Activated CD4-positive, alpha-beta T cell treated with anti-CD3 and anti-CD28 coated beads, Interleukin-2, amount 10 ng/mL, durations not matched to agents 24 days and 14 days (primary cell): ENCODE measurements around the gene PTPN14. TPM values are rescaled to one million over a fixed set of nuclear protein-coding genes. Genes with fewer than 3 reads are reported as not detected.
A peak's percentile ranks its signal among the peaks of the same experiment; 100 is the strongest.

Experiments
- DNase-seq: peaks from one replicate; pipeline ENCODE4 v3.0.0; 2022
- H3K27ac Mint-ChIP-seq: one replicate; pipeline ENCODE4 v1.8.0; 2022; ENCODE audit warnings: mild to moderate bottlenecking, mixed read lengths
- H3K27me3 Mint-ChIP-seq: one replicate; pipeline ENCODE4 v1.8.0; 2022; ENCODE audit warnings: mixed read lengths
- H3K36me3 Mint-ChIP-seq: one replicate; pipeline ENCODE4 v1.8.0; 2022; ENCODE audit warnings: low read depth, mild to moderate bottlenecking, mixed read lengths
- H3K4me1 Mint-ChIP-seq: one replicate; pipeline ENCODE4 v1.8.0; 2021; ENCODE audit warnings: mixed read lengths
- H3K4me3 Mint-ChIP-seq: one replicate; pipeline ENCODE4 v1.8.0; 2022; ENCODE audit warnings: mild to moderate bottlenecking, moderate library complexity, mixed read lengths
- H3K9me3 Mint-ChIP-seq: one replicate; pipeline ENCODE4 v1.8.0; 2021; ENCODE audit warnings: mixed read lengths
- intact Hi-C: fragments of 100-400 bp; cut with micrococcal nuclease; formaldehyde crosslinking; loops from one replicate; pipeline ENCODE4 v1.15.1; 2023
- total RNA-seq: library from RNA; stranded (reverse); gene quantifications from 2 replicates; pipeline ENCODE4 v1.2.3, GENCODE V29; 2022

The PTPN14 gene
- total RNA-seq, 1 donor from 2014 or later = 29.7 TPM

- Mint-ChIP-seq H3K4me1 (peaks cover 5% of the 10 kb centered on the region), H3K27me3 (peaks cover 38% of the 10 kb centered on the region), H3K27ac (no peak overlapping the region), H3K36me3 (no peaks in the 10 kb centered on the region), H3K4me3 (no peak overlapping the region), H3K9me3 (no peaks in the 10 kb centered on the region)
- no peak for DNase-seq
- intact Hi-C loops = no loop called here
Measured at GRCh38 chr1:214557952-214558735, 6.7 kb upstream of the PTPN14 start.

- DNase-seq = no peak
- Mint-ChIP-seq H3K27me3 (peaks cover 53% of the 10 kb centered on the region), H3K4me3 (no peak overlapping the region), H3K9me3 (no peaks in the 10 kb centered on the region), H3K4me1 (peaks cover 14% of the 10 kb centered on the region), H3K36me3 (peaks cover 2% of the 10 kb centered on the region), H3K27ac (no peak overlapping the region)
- intact Hi-C loops = loop anchor here (5.0 kb wide), 1 partner anchor 111 kb away; no protein-coding TSS in a partner anchor
Measured at GRCh38 chr1:214553142-214553710, 1.8 kb upstream of the PTPN14 start.

- Mint-ChIP-seq H3K9me3 (no peaks in the 10 kb centered on the region), H3K4me3 (peak overlapping the region; percentile 93), H3K36me3 (peaks cover 2% of the 10 kb centered on the region), H3K27me3 (peaks cover 59% of the 10 kb centered on the region), H3K4me1 (peaks cover 16% of the 10 kb centered on the region), H3K27ac (peak overlapping the region; percentile 80)
- intact Hi-C loops = loop anchor here (5.0 kb wide), 1 partner anchor 110 kb away; no protein-coding TSS in a partner anchor
- DNase-seq = no peak
Measured at GRCh38 chr1:214552174-214552608, 789 bp upstream of the PTPN14 start.

DNA sequence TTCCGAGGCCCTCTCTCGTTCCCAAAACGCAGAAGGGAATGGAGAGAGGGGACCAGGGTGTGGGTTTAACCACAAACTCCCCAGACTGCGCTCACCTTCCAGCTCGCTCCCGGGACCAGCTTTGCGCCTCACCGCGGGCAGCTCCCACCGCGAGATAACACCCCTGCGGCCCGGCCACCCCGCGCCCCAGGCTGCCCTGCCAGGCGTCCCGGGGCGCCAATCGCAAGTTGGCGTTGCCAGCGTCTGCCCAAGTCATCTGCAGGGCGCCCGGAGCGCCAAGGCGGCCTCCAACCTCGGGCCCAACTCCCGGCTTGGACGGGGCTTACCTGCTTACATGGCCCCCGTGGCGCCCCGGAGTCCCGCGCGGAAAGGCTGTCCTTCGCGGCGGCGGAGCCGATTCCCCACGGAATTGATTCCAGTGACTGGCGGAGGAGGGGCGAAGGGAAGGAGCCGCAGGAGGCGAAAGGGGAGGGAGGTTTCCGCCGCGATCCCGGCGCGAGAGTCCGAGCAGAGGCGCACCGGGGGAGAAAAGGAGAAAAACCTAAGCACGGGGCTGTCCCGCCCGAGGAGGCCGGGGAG is 456 bp downstream of the PTPN14 start:
- peaks cover 19% of the 10 kb centered on the region for H3K4me1 Mint-ChIP-seq
- no peaks in the 10 kb centered on the region for H3K9me3 Mint-ChIP-seq
- intact Hi-C loops = loop anchor here (2.0 to 5.0 kb wide), 3 partner anchors 16 to 109 kb away; no protein-coding TSS in a partner anchor
- peak overlapping the region; percentile 93 for H3K4me3 Mint-ChIP-seq
- peaks cover 56% of the 10 kb centered on the region for H3K27me3 Mint-ChIP-seq
- DNase-seq = peak; percentile 69
- H3K27ac Mint-ChIP-seq = peak overlapping the region; percentile 87
- H3K36me3 Mint-ChIP-seq = peaks cover 2% of the 10 kb centered on the region

GRCh38 chr1:214550013-214550856 is 1.2 kb downstream of the PTPN14 start:
- intact Hi-C loops = loop anchor here (2.0 to 5.0 kb wide), 3 partner anchors 17 to 108 kb away; no protein-coding TSS in a partner anchor
- DNase-seq = no peak
- H3K36me3 Mint-ChIP-seq = peaks cover 3% of the 10 kb centered on the region
- H3K27ac Mint-ChIP-seq = no peak overlapping the region
- peaks cover 19% of the 10 kb centered on the region for H3K4me1 Mint-ChIP-seq
- H3K9me3 Mint-ChIP-seq = no peaks in the 10 kb centered on the region
- H3K27me3 Mint-ChIP-seq = peaks cover 56% of the 10 kb centered on the region
- peak overlapping the region; percentile 93 for H3K4me3 Mint-ChIP-seq

- Mint-ChIP-seq H3K27me3 (peaks cover 57% of the 10 kb centered on the region), H3K9me3 (no peaks in the 10 kb centered on the region), H3K27ac (no peak overlapping the region), H3K4me3 (peak overlapping the region; percentile 93), H3K4me1 (peaks cover 22% of the 10 kb centered on the region), H3K36me3 (peaks cover 3% of the 10 kb centered on the region)
- no peak for DNase-seq
- intact Hi-C loops = loop anchor here (2.0 to 5.0 kb wide), 3 partner anchors 17 to 107 kb away; no protein-coding TSS in a partner anchor
Measured at GRCh38 chr1:214549604-214550003, 1.8 kb downstream of the PTPN14 start.

GRCh38 chr1:214548988-214549387 is 2.4 kb downstream of the PTPN14 start:
- Mint-ChIP-seq H3K9me3 (no peaks in the 10 kb centered on the region), H3K36me3 (peaks cover 3% of the 10 kb centered on the region), H3K27ac (no peak overlapping the region), H3K27me3 (peaks cover 59% of the 10 kb centered on the region), H3K4me3 (peak overlapping the region; percentile 93), H3K4me1 (peaks cover 23% of the 10 kb centered on the region)
- DNase-seq = no peak
- intact Hi-C loops = no loop called here

DNA sequence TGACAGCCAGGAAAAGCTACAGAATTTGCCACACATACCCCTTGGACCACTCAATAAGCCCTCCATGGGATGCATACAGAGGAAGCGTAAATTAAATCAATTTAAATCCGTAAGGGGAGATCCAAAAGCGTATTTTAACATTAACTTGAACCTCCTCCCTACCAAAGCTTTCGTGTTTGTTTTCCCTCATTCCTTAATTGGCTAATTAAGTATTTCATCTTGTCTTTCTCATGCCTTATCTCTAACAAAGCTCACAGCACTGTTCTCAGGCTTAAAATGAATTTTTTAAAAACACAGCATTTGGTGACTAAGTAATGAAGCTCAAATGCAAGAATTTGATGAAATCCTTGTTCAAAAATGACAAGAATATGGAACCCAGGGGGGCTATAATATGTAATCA is 3.1 kb downstream of the PTPN14 start:
- peaks cover 3% of the 10 kb centered on the region for H3K36me3 Mint-ChIP-seq
- H3K4me3 Mint-ChIP-seq = no peak overlapping the region
- H3K27ac Mint-ChIP-seq = no peak overlapping the region
- no peak for DNase-seq
- H3K4me1 Mint-ChIP-seq = peaks cover 23% of the 10 kb centered on the region
- no peaks in the 10 kb centered on the region for H3K9me3 Mint-ChIP-seq
- peaks cover 52% of the 10 kb centered on the region for H3K27me3 Mint-ChIP-seq
- intact Hi-C loops = no loop called here

- Mint-ChIP-seq H3K36me3 (peaks cover 3% of the 10 kb centered on the region), H3K27ac (no peak overlapping the region), H3K4me3 (peak overlapping the region; percentile 4), H3K27me3 (peaks cover 49% of the 10 kb centered on the region), H3K9me3 (no peaks in the 10 kb centered on the region), H3K4me1 (peaks cover 23% of the 10 kb centered on the region)
- no peak for DNase-seq
- intact Hi-C loops = no loop called here
Measured at GRCh38 chr1:214547747-214548146, 3.7 kb downstream of the PTPN14 start.

DNA sequence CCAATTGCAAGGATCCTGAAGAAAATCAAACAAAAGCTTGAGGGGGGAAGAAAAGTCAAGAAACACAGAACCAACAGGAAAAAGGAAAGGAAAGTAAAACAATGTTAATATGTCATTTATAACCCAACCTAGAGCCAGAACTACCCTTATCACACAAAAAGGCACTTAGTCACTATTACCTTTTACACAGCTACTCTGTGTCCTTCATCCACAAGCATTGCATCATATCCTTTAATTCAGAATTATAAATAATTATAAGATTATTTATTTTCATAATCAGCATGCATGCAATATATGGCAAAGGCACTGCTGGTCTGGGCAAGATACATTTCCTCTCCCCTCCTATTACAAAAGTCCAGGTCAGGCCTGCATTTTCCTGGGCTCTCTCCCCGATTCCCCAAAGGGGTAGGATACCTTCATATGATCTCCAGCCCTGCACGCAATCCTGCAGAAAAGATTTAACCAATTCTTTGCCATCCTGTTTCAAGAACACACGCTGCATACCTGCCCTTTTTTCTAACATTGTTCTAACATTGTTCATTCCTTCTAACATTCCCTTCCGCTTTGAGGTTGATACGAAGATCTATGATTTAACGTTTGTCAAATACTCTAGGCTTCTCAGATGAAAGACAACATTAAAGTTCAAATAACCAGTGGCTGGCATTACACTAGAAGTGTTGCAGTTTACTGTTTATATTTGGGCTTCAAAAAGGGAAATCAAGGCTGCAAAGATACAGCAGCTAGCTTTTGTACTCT is 4.3 kb downstream of the PTPN14 start:
- Mint-ChIP-seq H3K9me3 (no peaks in the 10 kb centered on the region), H3K4me3 (no peak overlapping the region), H3K27ac (no peak overlapping the region), H3K4me1 (peaks cover 19% of the 10 kb centered on the region), H3K36me3 (peaks cover 3% of the 10 kb centered on the region), H3K27me3 (peaks cover 43% of the 10 kb centered on the region)
- no peak for DNase-seq
- intact Hi-C loops = no loop called here

DNA sequence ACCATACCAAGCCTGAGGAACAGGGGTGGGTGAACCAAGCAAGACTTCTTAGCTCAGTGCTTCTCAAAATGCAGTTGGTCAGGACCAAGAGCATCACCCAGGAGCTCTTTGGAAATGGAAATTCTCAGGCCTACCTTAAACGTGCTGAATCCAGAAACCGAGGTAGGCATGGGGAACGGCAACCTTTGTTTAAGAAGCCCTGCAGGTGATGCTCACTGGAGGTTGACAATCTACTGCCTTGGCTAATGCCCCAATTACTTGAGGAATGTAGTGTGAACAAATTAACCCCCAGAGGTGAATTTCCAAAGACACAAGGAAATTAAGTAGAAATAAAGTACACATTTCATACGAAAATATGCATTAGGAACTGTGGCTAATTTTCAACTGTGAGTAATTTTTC is 5.3 kb downstream of the PTPN14 start:
- intact Hi-C loops = no loop called here
- H3K27ac Mint-ChIP-seq = no peak overlapping the region
- H3K4me1 Mint-ChIP-seq = peaks cover 19% of the 10 kb centered on the region
- H3K4me3 Mint-ChIP-seq = no peak overlapping the region
- H3K9me3 Mint-ChIP-seq = no peaks in the 10 kb centered on the region
- peaks cover 37% of the 10 kb centered on the region for H3K27me3 Mint-ChIP-seq
- DNase-seq = no peak
- peaks cover 3% of the 10 kb centered on the region for H3K36me3 Mint-ChIP-seq

DNA sequence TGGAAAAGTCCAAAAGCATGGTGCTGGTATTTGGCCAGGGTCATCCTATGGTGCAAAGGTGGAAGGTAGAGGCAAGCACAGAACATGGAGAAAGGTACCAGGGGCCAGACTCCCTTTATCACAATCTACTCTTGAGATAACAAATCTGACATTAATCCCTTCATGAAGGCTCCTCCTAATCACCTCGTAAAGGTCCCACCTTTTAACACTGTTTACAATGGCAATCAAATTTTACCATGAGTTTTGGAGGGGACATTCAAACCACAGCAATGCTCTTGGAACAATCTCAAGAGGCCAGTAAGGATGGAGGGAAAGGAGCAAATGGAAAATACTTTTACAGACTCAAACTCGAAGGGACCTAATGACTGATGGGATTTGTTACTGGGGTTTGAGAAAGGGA is 6.1 kb downstream of the PTPN14 start:
- no peak overlapping the region for H3K4me3 Mint-ChIP-seq
- H3K27me3 Mint-ChIP-seq = peaks cover 32% of the 10 kb centered on the region
- H3K36me3 Mint-ChIP-seq = peaks cover 3% of the 10 kb centered on the region
- peaks cover 19% of the 10 kb centered on the region for H3K4me1 Mint-ChIP-seq
- H3K27ac Mint-ChIP-seq = no peak overlapping the region
- intact Hi-C loops = no loop called here
- no peak for DNase-seq
- H3K9me3 Mint-ChIP-seq = no peaks in the 10 kb centered on the region

DNA sequence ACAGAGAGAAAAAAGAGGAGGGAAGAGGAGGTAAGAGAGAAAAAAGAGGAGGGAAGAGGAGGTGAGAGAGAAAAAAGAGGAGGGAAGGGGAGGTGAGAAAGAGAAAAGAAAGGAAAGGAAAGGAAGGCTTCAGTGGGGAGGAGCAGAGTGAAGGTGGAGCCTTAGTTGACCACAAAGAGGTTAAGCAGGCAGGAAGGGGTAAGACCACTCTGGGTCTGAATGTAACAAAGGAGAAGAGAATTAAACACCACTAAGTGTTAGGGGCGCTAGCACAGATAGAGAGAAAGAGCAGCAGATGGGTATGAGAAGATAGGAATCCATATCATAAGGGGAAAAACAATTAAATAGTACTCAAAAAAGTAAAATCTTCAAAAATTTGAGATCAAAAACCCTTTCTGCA is 6.6 kb downstream of the PTPN14 start:
- intact Hi-C loops = no loop called here
- H3K27me3 Mint-ChIP-seq = peaks cover 27% of the 10 kb centered on the region
- peaks cover 1% of the 10 kb centered on the region for H3K36me3 Mint-ChIP-seq
- no peak overlapping the region for H3K27ac Mint-ChIP-seq
- H3K9me3 Mint-ChIP-seq = no peaks in the 10 kb centered on the region
- peaks cover 14% of the 10 kb centered on the region for H3K4me1 Mint-ChIP-seq
- DNase-seq = no peak
- H3K4me3 Mint-ChIP-seq = no peak overlapping the region
